ENCODE measurements around the gene SIK2. TPM values are rescaled to one million over a fixed set of nuclear protein-coding genes. Genes with fewer than 3 reads are reported as not detected.
A peak's percentile ranks its signal among the peaks of the same experiment; 100 is the strongest.

The SIK2 gene
- total RNA-seq, 4 donors from 2014 or later: 20.7 to 35.0 (median 26.8) TPM

DNA sequence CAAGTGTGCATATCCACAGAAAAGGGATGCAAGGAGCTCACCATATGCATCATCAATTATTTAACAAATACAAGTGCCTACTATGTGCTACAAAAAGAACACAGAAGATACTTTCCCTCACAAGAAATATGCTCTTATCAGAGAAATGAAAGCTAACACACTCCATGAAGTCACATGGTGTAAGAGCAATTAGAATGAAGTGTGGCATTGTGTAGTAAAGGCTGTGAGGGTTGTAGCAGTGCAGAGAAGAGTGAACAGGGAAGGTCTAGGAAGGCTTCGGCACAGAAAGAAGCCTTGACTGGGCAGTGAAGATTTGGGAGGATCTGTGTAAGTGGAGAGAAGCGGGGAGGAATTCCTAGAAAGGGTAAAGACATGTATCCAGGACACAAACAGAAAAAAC lies 141.5 kb downstream of the SIK2 start:
- intact Hi-C loops (cut with DNase I): no loop called here
- 91 to 93% methylated on average over 2 of the region's 2 CpGs for WGBS, 2 donors
- Histone ChIP-seq H3K9me3 (no peaks in the 10 kb centered on the region), H3K27me3 (no peaks in the 10 kb centered on the region), H3K4me1 (peaks cover 0 to 19% of the 10 kb centered on the region in 2 donors), H3K36me3 (peaks cover 18 to 28% of the 10 kb centered on the region in 2 donors), H3K4me3 (replicated peaks in 1 of 3) (no peak overlapping the region), H3K27ac (peak overlapping the region in 1 of 3 donors; percentile 70)
- no peak for DNase-seq
- no peak for TF ChIP-seq POLR2A (IDR thresholded peaks at IDR 0.05)
- no peak for TF ChIP-seq CTCF (IDR thresholded peaks at IDR 0.05)

GRCh38 chr11:111745719-111746504 lies 143.7 kb downstream of the SIK2 start:
- peak overlapping the region; percentile 45 to 70 (median 57) for H3K27ac ChIP-seq
- no peaks in the 10 kb centered on the region for H3K27me3 ChIP-seq
- WGBS, 2 donors: 86 to 89% methylated on average over 6 of the region's 6 CpGs
- no peak for TF ChIP-seq CTCF (IDR thresholded peaks at IDR 0.05)
- no peak overlapping the region for H3K4me3 ChIP-seq (replicated peaks in 1 of 3)
- peaks cover 23 to 35% of the 10 kb centered on the region in 2 donors for H3K36me3 ChIP-seq
- H3K9me3 ChIP-seq: no peaks in the 10 kb centered on the region
- intact Hi-C loops (cut with DNase I): no loop called here
- H3K4me1 ChIP-seq: peaks cover 0 to 19% of the 10 kb centered on the region in 2 donors
- DNase-seq: no peak

- intact Hi-C loops (cut with DNase I): no loop called here
- no peak overlapping the region for H3K4me3 ChIP-seq (replicated peaks in 1 of 3)
- no peak overlapping the region for H3K27ac ChIP-seq
- H3K36me3 ChIP-seq: peaks cover 32 to 42% of the 10 kb centered on the region in 2 donors
- DNase-seq: no peak
- H3K9me3 ChIP-seq: no peaks in the 10 kb centered on the region
- no peak for TF ChIP-seq POLR2A (IDR thresholded peaks at IDR 0.05)
- no peak for TF ChIP-seq CTCF (IDR thresholded peaks at IDR 0.05)
- peaks cover 0 to 19% of the 10 kb centered on the region in 2 donors for H3K4me1 ChIP-seq
- 81 to 89% methylated on average over 7 of the region's 7 CpGs for WGBS, 2 donors
- no peaks in the 10 kb centered on the region for H3K27me3 ChIP-seq
These were observed 146.0 kb downstream of the SIK2 start for GRCh38 chr11:111748035-111748804.

- Histone ChIP-seq H3K36me3 (peaks cover 32 to 43% of the 10 kb centered on the region in 2 donors), H3K27me3 (no peaks in the 10 kb centered on the region), H3K9me3 (no peaks in the 10 kb centered on the region), H3K4me3 (replicated peaks in 1 of 3) (no peak overlapping the region), H3K27ac (no peak overlapping the region), H3K4me1 (peaks cover 0 to 16% of the 10 kb centered on the region in 2 donors)
- intact Hi-C loops (cut with DNase I): no loop called here
- TF ChIP-seq POLR2A (IDR thresholded peaks at IDR 0.05): no peak
- TF ChIP-seq CTCF (IDR thresholded peaks at IDR 0.05): no peak
- DNase-seq: no peak
These were observed 147.4 kb downstream of the SIK2 start for GRCh38 chr11:111749646-111750045.

DNA sequence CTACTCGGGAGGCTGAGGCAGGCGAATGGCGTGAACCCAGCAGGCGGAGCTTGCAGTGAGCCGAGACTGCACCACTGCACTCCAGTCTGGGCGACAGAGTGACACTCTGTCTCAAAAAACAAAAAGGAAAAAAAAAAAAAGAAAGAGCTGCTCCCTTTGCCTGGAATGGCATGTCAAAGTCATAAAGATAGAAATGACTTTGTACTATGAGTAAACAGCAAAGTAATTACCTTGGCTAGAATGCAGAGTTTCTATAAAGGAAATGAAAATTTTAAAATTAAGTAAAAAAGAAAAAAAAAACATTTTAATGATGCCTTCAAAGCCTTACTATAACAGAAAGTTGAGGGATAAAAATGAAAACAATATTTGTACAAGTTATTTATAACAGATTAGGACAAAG lies 153.8 kb downstream of the SIK2 start:
- peaks cover 59 to 63% of the 10 kb centered on the region in 2 donors for H3K36me3 ChIP-seq
- 93 to 96% methylated on average over 6 of the region's 6 CpGs for WGBS, 2 donors

More for the DNA sequence above, 153.8 kb downstream of the SIK2 start:
- H3K9me3 ChIP-seq: no peaks in the 10 kb centered on the region
- intact Hi-C loops (cut with DNase I): no loop called here
- H3K27ac ChIP-seq: no peak overlapping the region
- TF ChIP-seq CTCF (IDR thresholded peaks at IDR 0.05) (no peak), POLR2A (IDR thresholded peaks at IDR 0.05) (no peak)
- no peaks in the 10 kb centered on the region for H3K27me3 ChIP-seq
- no peaks in the 10 kb centered on the region for H3K4me1 ChIP-seq
- DNase-seq: no peak
- no peak overlapping the region for H3K4me3 ChIP-seq (replicated peaks in 1 of 3)

Data from thyroid gland (tissue), 4 donors.